ENCODE measurements around the gene CDV3. TPM values are rescaled to one million over a fixed set of nuclear protein-coding genes. Genes with fewer than 3 reads are reported as not detected.

CDV3 gene
- total and polyA plus RNA-seq, 4 donors, result 37.5 to 82.6 (median 53.1) TPM

DNA sequence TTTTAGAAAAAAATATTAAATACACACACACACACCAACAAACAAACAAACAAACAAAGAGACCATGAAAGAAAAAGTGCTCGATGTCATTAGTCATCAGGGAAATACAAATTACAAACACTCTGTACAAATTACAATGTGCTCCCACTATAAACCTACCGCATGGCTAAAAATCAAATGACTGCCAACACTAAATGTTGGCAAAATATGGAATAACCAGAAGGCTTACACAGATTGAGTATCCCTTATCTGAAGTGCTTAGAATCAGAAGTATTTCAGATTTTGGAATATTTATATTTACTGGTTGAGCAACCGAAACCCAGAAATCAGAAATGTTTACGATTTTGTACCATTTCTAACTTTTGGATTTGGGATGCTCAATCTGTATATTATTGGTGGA lies 33.4 kb downstream of the CDV3 start:
- Histone ChIP-seq H3K9ac (ENCODE audit: low read depth in 1 of 2, low read length in 2 of 2) (no peak overlapping the region), H3K4me3 (ENCODE audit: low read depth in 1 of 3, low read length in 3 of 3) (no peak overlapping the region), H3K9me3 (ENCODE audit: control insufficient read depth in 4 of 4, low read length in 3 of 4) (no peaks in the 10 kb centered on the region), H3K27me3 (ENCODE audit: control insufficient read depth in 4 of 4, insufficient read depth in 4 of 4, low read length in 3 of 4) (no peaks in the 10 kb centered on the region), H3K27ac (ENCODE audit: low read depth in 1 of 2, low read length in 2 of 2) (no peak overlapping the region), H3K36me3 (ENCODE audit: control insufficient read depth in 4 of 4, insufficient read depth in 3 of 4, low read depth in 1 of 4, low read length in 3 of 4) (peaks cover 3 to 17% (median 11%) of the 10 kb centered on the region in 4 donors), H3K4me1 (ENCODE audit: control insufficient read depth in 4 of 4, insufficient read depth in 4 of 4, low read length in 3 of 4) (peaks cover 0 to 5% (median 0%) of the 10 kb centered on the region in 4 donors)
- DNase-seq (ENCODE audit: low spot score), result no peak
- TF ChIP-seq RAD21 (IDR thresholded peaks at IDR 0.05) (no peak), NR2F2 (IDR thresholded peaks at IDR 0.05) (no peak), GABPA (IDR thresholded peaks at IDR 0.05 in 1 of 2, conservative IDR thresholded peaks at IDR 0.05 in 1 of 2) (no peak)
- TF ChIP-seq, protein P1, sequence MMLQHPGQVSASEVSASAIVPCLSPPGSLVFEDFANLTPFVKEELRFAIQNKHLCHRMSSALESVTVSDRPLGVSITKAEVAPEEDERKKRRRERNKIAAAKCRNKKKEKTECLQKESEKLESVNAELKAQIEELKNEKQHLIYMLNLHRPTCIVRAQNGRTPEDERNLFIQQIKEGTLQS (IDR thresholded peaks at IDR 0.05), result no peak
- WGBS, result 99% methylated on average over 4 of the region's 4 CpGs

DNA sequence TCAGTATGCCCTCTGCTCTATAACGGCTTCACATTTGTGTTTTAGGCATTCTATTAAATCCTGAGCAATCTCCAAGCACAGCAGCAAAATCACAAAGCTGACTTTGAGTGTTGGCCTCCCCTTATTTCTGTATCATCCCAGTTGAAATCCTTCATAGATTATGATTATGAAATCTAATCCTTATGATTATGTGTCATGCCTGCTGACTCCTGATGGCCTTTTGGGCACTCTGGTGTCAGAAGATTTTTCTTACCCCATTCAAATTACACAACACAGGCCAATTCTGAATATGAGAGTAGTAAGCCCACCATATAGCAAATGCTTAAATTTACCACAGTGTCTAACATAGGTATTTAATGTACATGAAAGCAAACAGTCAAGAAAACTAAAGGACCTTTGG lies 34.3 kb downstream of the CDV3 start:
- peaks cover 0 to 5% (median 0%) of the 10 kb centered on the region in 4 donors for H3K4me1 ChIP-seq (ENCODE audit: control insufficient read depth in 4 of 4, insufficient read depth in 4 of 4, low read length in 3 of 4)
- no peaks in the 10 kb centered on the region for H3K9me3 ChIP-seq (ENCODE audit: control insufficient read depth in 4 of 4, low read length in 3 of 4)
- TF ChIP-seq NR2F2 (IDR thresholded peaks at IDR 0.05), result no peak
- TF ChIP-seq FOXA2 (IDR thresholded peaks at IDR 0.05), result no peak
- TF ChIP-seq SP1 (IDR thresholded peaks at IDR 0.05), result no peak
- TF ChIP-seq JUND (IDR thresholded peaks at IDR 0.05), result no peak
- TF ChIP-seq HNF4A (conservative IDR thresholded peaks at IDR 0.05), result no peak
- TF ChIP-seq RAD21 (IDR thresholded peaks at IDR 0.05), result no peak
- H3K27ac ChIP-seq (ENCODE audit: low read depth in 1 of 2, low read length in 2 of 2), result no peak overlapping the region
- H3K9ac ChIP-seq (ENCODE audit: low read depth in 1 of 2, low read length in 2 of 2), result no peak overlapping the region
- DNase-seq (ENCODE audit: low spot score), result no peak
- no peak overlapping the region for H3K4me3 ChIP-seq (ENCODE audit: low read depth in 1 of 3, low read length in 3 of 3)
- H3K36me3 ChIP-seq (ENCODE audit: control insufficient read depth in 4 of 4, insufficient read depth in 3 of 4, low read depth in 1 of 4, low read length in 3 of 4), result peaks cover 3 to 17% (median 11%) of the 10 kb centered on the region in 4 donors
- whole genome bisulfite sequencing, result 97% methylated on average over 1 of the region's 1 CpG
- H3K27me3 ChIP-seq (ENCODE audit: control insufficient read depth in 4 of 4, insufficient read depth in 4 of 4, low read length in 3 of 4), result no peaks in the 10 kb centered on the region

DNA sequence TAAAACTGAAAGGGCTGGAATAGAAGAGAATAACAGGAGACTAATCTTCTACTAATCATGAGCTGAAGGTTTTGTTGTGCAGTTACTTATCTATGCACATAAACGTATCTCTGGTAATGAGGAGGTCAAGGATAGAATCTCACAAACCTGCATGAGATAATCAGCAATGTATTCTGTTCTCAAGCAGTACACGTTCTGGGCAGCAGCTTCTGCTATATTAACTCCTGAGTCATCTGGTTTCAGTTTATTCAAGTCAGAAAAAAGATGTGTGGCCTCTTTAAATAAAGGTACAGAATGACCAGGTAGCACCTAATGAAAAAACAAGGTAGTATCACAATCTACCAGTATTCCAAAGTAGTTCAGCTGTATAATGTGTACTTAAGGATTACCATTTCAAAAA lies 34.9 kb downstream of the CDV3 start:
- Histone ChIP-seq H3K9ac (ENCODE audit: low read depth in 1 of 2, low read length in 2 of 2) (no peak overlapping the region), H3K4me3 (ENCODE audit: low read depth in 1 of 3, low read length in 3 of 3) (no peak overlapping the region), H3K27ac (ENCODE audit: low read depth in 1 of 2, low read length in 2 of 2) (no peak overlapping the region), H3K27me3 (ENCODE audit: control insufficient read depth in 4 of 4, insufficient read depth in 4 of 4, low read length in 3 of 4) (no peaks in the 10 kb centered on the region), H3K36me3 (ENCODE audit: control insufficient read depth in 4 of 4, insufficient read depth in 3 of 4, low read depth in 1 of 4, low read length in 3 of 4) (peaks cover 3 to 18% (median 11%) of the 10 kb centered on the region in 4 donors), H3K9me3 (ENCODE audit: control insufficient read depth in 4 of 4, low read length in 3 of 4) (no peaks in the 10 kb centered on the region), H3K4me1 (ENCODE audit: control insufficient read depth in 4 of 4, insufficient read depth in 4 of 4, low read length in 3 of 4) (peaks cover 0 to 5% (median 0%) of the 10 kb centered on the region in 4 donors)
- DNase-seq (ENCODE audit: low spot score), result no peak
- 70% methylated on average over 2 of the region's 2 CpGs for WGBS
- TF ChIP-seq TAF1 (conservative IDR thresholded peaks at IDR 0.05) (no peak), YY1 (IDR thresholded peaks at IDR 0.05) (no peak), HNF4G (IDR thresholded peaks at IDR 0.05) (no peak), RAD21 (IDR thresholded peaks at IDR 0.05) (no peak), FOXA1 (IDR thresholded peaks at IDR 0.05) (no peak), FOXA2 (IDR thresholded peaks at IDR 0.05) (no peak), EGR1 (IDR thresholded peaks at IDR 0.05; ENCODE audit: low read depth in 2 of 2) (no peak), RXRA (IDR thresholded peaks at IDR 0.05) (no peak), SP1 (IDR thresholded peaks at IDR 0.05) (no peak), HNF4A (conservative IDR thresholded peaks at IDR 0.05) (no peak), NR2F2 (IDR thresholded peaks at IDR 0.05) (no peak), JUND (IDR thresholded peaks at IDR 0.05) (no peak), GABPA (IDR thresholded peaks at IDR 0.05 in 1 of 2, conservative IDR thresholded peaks at IDR 0.05 in 1 of 2) (no peak)
- TF ChIP-seq, protein P1 (IDR thresholded peaks at IDR 0.05), result no peak
- TF ChIP-seq, protein P2, sequence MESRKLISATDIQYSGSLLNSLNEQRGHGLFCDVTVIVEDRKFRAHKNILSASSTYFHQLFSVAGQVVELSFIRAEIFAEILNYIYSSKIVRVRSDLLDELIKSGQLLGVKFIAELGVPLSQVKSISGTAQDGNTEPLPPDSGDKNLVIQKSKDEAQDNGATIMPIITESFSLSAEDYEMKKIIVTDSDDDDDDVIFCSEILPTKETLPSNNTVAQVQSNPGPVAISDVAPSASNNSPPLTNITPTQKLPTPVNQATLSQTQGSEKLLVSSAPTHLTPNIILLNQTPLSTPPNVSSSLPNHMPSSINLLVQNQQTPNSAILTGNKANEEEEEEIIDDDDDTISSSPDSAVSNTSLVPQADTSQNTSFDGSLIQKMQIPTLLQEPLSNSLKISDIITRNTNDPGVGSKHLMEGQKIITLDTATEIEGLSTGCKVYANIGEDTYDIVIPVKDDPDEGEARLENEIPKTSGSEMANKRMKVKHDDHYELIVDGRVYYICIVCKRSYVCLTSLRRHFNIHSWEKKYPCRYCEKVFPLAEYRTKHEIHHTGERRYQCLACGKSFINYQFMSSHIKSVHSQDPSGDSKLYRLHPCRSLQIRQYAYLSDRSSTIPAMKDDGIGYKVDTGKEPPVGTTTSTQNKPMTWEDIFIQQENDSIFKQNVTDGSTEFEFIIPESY (IDR thresholded peaks at IDR 0.05), result no peak
- TF ChIP-seq, protein P3, sequence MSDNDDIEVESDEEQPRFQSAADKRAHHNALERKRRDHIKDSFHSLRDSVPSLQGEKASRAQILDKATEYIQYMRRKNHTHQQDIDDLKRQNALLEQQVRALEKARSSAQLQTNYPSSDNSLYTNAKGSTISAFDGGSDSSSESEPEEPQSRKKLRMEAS (IDR thresholded peaks at IDR 0.05), result no peak
- TF ChIP-seq, protein P4, sequence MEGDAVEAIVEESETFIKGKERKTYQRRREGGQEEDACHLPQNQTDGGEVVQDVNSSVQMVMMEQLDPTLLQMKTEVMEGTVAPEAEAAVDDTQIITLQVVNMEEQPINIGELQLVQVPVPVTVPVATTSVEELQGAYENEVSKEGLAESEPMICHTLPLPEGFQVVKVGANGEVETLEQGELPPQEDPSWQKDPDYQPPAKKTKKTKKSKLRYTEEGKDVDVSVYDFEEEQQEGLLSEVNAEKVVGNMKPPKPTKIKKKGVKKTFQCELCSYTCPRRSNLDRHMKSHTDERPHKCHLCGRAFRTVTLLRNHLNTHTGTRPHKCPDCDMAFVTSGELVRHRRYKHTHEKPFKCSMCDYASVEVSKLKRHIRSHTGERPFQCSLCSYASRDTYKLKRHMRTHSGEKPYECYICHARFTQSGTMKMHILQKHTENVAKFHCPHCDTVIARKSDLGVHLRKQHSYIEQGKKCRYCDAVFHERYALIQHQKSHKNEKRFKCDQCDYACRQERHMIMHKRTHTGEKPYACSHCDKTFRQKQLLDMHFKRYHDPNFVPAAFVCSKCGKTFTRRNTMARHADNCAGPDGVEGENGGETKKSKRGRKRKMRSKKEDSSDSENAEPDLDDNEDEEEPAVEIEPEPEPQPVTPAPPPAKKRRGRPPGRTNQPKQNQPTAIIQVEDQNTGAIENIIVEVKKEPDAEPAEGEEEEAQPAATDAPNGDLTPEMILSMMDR (IDR thresholded peaks at IDR 0.05; ENCODE audit: low read depth, low read length, missing input control), result no peak
- TF ChIP-seq, protein P5, sequence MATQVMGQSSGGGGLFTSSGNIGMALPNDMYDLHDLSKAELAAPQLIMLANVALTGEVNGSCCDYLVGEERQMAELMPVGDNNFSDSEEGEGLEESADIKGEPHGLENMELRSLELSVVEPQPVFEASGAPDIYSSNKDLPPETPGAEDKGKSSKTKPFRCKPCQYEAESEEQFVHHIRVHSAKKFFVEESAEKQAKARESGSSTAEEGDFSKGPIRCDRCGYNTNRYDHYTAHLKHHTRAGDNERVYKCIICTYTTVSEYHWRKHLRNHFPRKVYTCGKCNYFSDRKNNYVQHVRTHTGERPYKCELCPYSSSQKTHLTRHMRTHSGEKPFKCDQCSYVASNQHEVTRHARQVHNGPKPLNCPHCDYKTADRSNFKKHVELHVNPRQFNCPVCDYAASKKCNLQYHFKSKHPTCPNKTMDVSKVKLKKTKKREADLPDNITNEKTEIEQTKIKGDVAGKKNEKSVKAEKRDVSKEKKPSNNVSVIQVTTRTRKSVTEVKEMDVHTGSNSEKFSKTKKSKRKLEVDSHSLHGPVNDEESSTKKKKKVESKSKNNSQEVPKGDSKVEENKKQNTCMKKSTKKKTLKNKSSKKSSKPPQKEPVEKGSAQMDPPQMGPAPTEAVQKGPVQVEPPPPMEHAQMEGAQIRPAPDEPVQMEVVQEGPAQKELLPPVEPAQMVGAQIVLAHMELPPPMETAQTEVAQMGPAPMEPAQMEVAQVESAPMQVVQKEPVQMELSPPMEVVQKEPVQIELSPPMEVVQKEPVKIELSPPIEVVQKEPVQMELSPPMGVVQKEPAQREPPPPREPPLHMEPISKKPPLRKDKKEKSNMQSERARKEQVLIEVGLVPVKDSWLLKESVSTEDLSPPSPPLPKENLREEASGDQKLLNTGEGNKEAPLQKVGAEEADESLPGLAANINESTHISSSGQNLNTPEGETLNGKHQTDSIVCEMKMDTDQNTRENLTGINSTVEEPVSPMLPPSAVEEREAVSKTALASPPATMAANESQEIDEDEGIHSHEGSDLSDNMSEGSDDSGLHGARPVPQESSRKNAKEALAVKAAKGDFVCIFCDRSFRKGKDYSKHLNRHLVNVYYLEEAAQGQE (IDR thresholded peaks at IDR 0.05), result no peak

Data from liver (tissue), 9 donors.